GM21423 (cell line): Measurements from ENCODE around the gene CNIH2.
"Not testable (repeated sequence)": the region's sequence is repeated elsewhere in the genome, so short reads cannot be mapped to it uniquely, and the experiment has no call there.

Experiments
- ATAC-seq: cut with Tn5 transposase; IDR thresholded peaks from one replicate; pipeline ENCODE4 v1.9.1; 2021; ENCODE audit warnings: mild to moderate bottlenecking, moderate library complexity; ENCODE audit not compliant: unreplicated experiment

CNIH2 gene

GRCh38 chr11:66277471-66278362 is at the start of gene CNIH2:
TSS of gene CNIH2 (plus strand) at chr11:66278175. CDS start at chr11:66278457, 282 bp downstream.
- ATAC-seq, result no peak

- no peak for ATAC-seq
Observed at GRCh38 chr11:66228521-66228920, 49.5 kb upstream of the CNIH2 start.

- ATAC-seq, result no peak
Observed at GRCh38 chr11:66230156-66230555, 47.8 kb upstream of the CNIH2 start.

- ATAC-seq, result no peak
Observed at GRCh38 chr11:66230978-66231377, 47.0 kb upstream of the CNIH2 start.

GRCh38 chr11:66231561-66231960 is 46.4 kb upstream of the CNIH2 start:
- ATAC-seq, result no peak

GRCh38 chr11:66232769-66233168 is 45.2 kb upstream of the CNIH2 start:
- ATAC-seq, result no peak

- no peak for ATAC-seq
Observed at GRCh38 chr11:66233301-66233700, 44.7 kb upstream of the CNIH2 start.

GRCh38 chr11:66235141-66235540 is 42.8 kb upstream of the CNIH2 start:
- ATAC-seq, result no peak

GRCh38 chr11:66237867-66238266 is 40.1 kb upstream of the CNIH2 start:
- no peak for ATAC-seq

GRCh38 chr11:66238786-66239413 is 39.1 kb upstream of the CNIH2 start:
- no peak for ATAC-seq

- ATAC-seq, result no peak
Observed at GRCh38 chr11:66239511-66239910, 38.5 kb upstream of the CNIH2 start.

GRCh38 chr11:66239998-66240780 is 37.8 kb upstream of the CNIH2 start:
- ATAC-seq, result no peak

- ATAC-seq, result no peak
Observed at GRCh38 chr11:66240781-66241136, 37.2 kb upstream of the CNIH2 start.

GRCh38 chr11:66242095-66242765 is 35.7 kb upstream of the CNIH2 start:
- ATAC-seq, result no peak

GRCh38 chr11:66243782-66244535 is 34.0 kb upstream of the CNIH2 start:
- no peak for ATAC-seq

GRCh38 chr11:66247295-66247694 is 30.7 kb upstream of the CNIH2 start:
- no peak for ATAC-seq

- ATAC-seq, result no peak
Observed at GRCh38 chr11:66247801-66248200, 30.2 kb upstream of the CNIH2 start.

GRCh38 chr11:66248903-66249302 is 29.1 kb upstream of the CNIH2 start:
- ATAC-seq, result no peak

GRCh38 chr11:66251809-66252208 is 26.2 kb upstream of the CNIH2 start:
- ATAC-seq, result no peak

- not testable (repeated sequence) for ATAC-seq
Observed at GRCh38 chr11:66253081-66253480, 24.9 kb upstream of the CNIH2 start.
